ENCODE data around the gene MARCHF3.
"Not testable (repeated sequence)": the region's sequence is repeated elsewhere in the genome, so short reads cannot be mapped to it uniquely, and the experiment has no call there.

DNA sequence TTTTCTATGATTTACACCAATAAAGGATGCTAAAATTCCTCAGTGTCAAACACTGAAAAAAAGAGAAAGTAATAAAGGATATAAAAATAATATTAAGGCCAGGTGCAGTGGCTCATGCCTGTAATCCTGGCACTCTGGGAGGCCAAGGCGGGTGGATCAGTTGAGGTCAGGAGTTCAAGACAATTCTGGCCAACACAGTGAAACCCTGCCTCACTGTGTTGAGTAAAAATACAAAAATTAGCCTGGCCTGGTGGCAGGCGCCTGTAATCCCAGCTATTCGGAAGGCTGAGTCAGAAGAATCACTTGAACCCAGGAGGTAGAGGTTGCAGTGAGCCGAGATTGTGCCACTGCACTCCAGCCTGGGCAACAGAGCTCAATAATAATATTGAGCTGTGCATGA, 87.5 kb downstream of the MARCHF3 start:
- not testable (repeated sequence) for TF ChIP-seq EGR1 (IDR thresholded peaks at IDR 0.05; ENCODE audit: borderline replicate concordance in 1 of 2, low read depth in 2 of 2, low read length in 2 of 2); CHD2 (IDR thresholded peaks at IDR 0.05; ENCODE audit: borderline replicate concordance, low read depth, low read length); CEBPB (IDR thresholded peaks at IDR 0.05; ENCODE audit: borderline replicate concordance in 1 of 2, low read depth in 2 of 2, low read length in 2 of 2); CBX5 (IDR thresholded peaks at IDR 0.05; ENCODE audit: low read depth); EZH2 (IDR thresholded peaks at IDR 0.05; ENCODE audit: borderline replicate concordance, control insufficient read depth, low read depth, low read length); POLR2AphosphoS5 (IDR thresholded peaks at IDR 0.05; ENCODE audit: low read length); CHD1 (IDR thresholded peaks at IDR 0.05; ENCODE audit: low read depth, low read length); ZNF207 (IDR thresholded peaks at IDR 0.05; ENCODE audit: borderline replicate concordance)
- TF ChIP-seq, protein P1, sequence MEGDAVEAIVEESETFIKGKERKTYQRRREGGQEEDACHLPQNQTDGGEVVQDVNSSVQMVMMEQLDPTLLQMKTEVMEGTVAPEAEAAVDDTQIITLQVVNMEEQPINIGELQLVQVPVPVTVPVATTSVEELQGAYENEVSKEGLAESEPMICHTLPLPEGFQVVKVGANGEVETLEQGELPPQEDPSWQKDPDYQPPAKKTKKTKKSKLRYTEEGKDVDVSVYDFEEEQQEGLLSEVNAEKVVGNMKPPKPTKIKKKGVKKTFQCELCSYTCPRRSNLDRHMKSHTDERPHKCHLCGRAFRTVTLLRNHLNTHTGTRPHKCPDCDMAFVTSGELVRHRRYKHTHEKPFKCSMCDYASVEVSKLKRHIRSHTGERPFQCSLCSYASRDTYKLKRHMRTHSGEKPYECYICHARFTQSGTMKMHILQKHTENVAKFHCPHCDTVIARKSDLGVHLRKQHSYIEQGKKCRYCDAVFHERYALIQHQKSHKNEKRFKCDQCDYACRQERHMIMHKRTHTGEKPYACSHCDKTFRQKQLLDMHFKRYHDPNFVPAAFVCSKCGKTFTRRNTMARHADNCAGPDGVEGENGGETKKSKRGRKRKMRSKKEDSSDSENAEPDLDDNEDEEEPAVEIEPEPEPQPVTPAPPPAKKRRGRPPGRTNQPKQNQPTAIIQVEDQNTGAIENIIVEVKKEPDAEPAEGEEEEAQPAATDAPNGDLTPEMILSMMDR (IDR thresholded peaks at IDR 0.05 in 2 of 3, conservative IDR thresholded peaks at IDR 0.05 in 1 of 3; ENCODE audit: control insufficient read depth in 2 of 3, extremely low read depth in 1 of 3, insufficient read depth in 1 of 3, low read depth in 3 of 3, low read length in 3 of 3): not testable (repeated sequence)

Measured in GM12878 (cell line).